HEK293T (cell line): Measurements from ENCODE around the gene SURF4.

ENCODE experiments used
- CTCF ChIA-PET: fragments of 350-600 bp; formaldehyde crosslinking; extraction: SDS; loops from one replicate; lab custom pipeline; 2021; ENCODE audit warnings: antibody characterized with exemption, inconsistent platforms; lab: Yijun Ruan, JAX
- POLR2A ChIA-PET: fragments of 350-600 bp; formaldehyde crosslinking; extraction: SDS; loops from one replicate; lab custom pipeline; 2020; ENCODE audit warnings: antibody characterized with exemption, inconsistent platforms; lab: Yijun Ruan, JAX
- DNase-seq: peaks from one replicate; pipeline ENCODE4 v3.0.0; 2012; ENCODE audit warnings: mixed read lengths; ENCODE audit errors: extremely low spot score
- ARNT ChIP-seq: fragments of 450-650 bp; IDR thresholded peaks from 2 replicates; pipeline ENCODE4 v1.6.1; 2017; ENCODE audit warnings: mild to moderate bottlenecking
- BHLHE40 ChIP-seq: fragments of 450-650 bp; IDR thresholded peaks from 2 replicates; pipeline ENCODE4 v1.6.1; 2016; ENCODE audit warnings: mild to moderate bottlenecking, moderate library complexity, borderline replicate concordance
- CTBP1 ChIP-seq: fragments of 450-650 bp; IDR thresholded peaks from 2 replicates; pipeline ENCODE4 v1.6.1; 2016; ENCODE audit warnings: borderline replicate concordance
- ELF4 ChIP-seq: fragments of 450-650 bp; IDR thresholded peaks from 2 replicates; pipeline ENCODE4 v1.6.1; 2017; ENCODE audit warnings: antibody characterized with exemption
- FOXA1 ChIP-seq: fragments of 450-650 bp; IDR thresholded peaks from 2 replicates; pipeline ENCODE4 v1.6.1; 2016; ENCODE audit warnings: mild to moderate bottlenecking
- FOXK2 ChIP-seq: fragments of 450-650 bp; IDR thresholded peaks from 2 replicates; pipeline ENCODE4 v1.6.1; 2016; ENCODE audit warnings: mild to moderate bottlenecking
- FOXM1 ChIP-seq: fragments of 450-650 bp; IDR thresholded peaks from 2 replicates; pipeline ENCODE4 v1.6.1; 2017; ENCODE audit warnings: mild to moderate bottlenecking, borderline replicate concordance
- HDGF ChIP-seq: fragments of 450-650 bp; IDR thresholded peaks from 2 replicates; pipeline ENCODE4 v1.6.1; 2017; ENCODE audit warnings: antibody characterized with exemption, borderline replicate concordance
- L3MBTL2 ChIP-seq: fragments of 450-650 bp; conservative IDR thresholded peaks from 2 replicates; pipeline ENCODE4 v1.6.1; 2016; ENCODE audit warnings: mild to moderate bottlenecking
- LEF1 ChIP-seq: fragments of 450-650 bp; IDR thresholded peaks from 2 replicates; pipeline ENCODE4 v1.6.1; 2017; ENCODE audit warnings: mild to moderate bottlenecking, borderline replicate concordance
- NFRKB ChIP-seq: fragments of 450-650 bp; IDR thresholded peaks from 2 replicates; pipeline ENCODE4 v1.6.1; 2016; ENCODE audit warnings: mild to moderate bottlenecking, moderate library complexity
- PKNOX1 ChIP-seq: fragments of 450-650 bp; IDR thresholded peaks from 2 replicates; pipeline ENCODE4 v1.6.1; 2016
- SP1 ChIP-seq: fragments of 450-650 bp; IDR thresholded peaks from 2 replicates; pipeline ENCODE4 v1.6.1; 2017
- SUZ12 ChIP-seq: fragments of 450-650 bp; IDR thresholded peaks from 2 replicates; pipeline ENCODE4 v1.6.1; 2016; ENCODE audit warnings: mild to moderate bottlenecking
- TARDBP ChIP-seq: fragments of 450-650 bp; IDR thresholded peaks from 2 replicates; pipeline ENCODE4 v1.6.1; 2016
- ZNF384 ChIP-seq: fragments of 450-650 bp; IDR thresholded peaks from 2 replicates; pipeline ENCODE4 v1.6.1; 2016

Gene SURF4

GRCh38 chr9:133355881-133356357 is 19.9 kb downstream of the SURF4 start:
- no peak for DNase-seq
- POLR2A ChIA-PET = interaction anchor here (0.7 to 3.0 kb wide), 11 partner anchors 8 to 135 kb away, joined by 3 to 20 read pairs (median 4); partner anchors contain the start of genes MED22, REXO4 and RPL7A
- TF ChIP-seq LEF1 = no peak
- no peak for TF ChIP-seq FOXM1
- no peak for TF ChIP-seq BHLHE40
- TF ChIP-seq CTBP1 = no peak
- TF ChIP-seq SUZ12 = no peak
- TF ChIP-seq SP1 = no peak
- TF ChIP-seq L3MBTL2 = no peak
- TF ChIP-seq HDGF = no peak
- TF ChIP-seq FOXK2 = no peak
- TF ChIP-seq ARNT = no peak
- no peak for TF ChIP-seq ELF4
- no peak for TF ChIP-seq PKNOX1
- TF ChIP-seq TARDBP = no peak
- TF ChIP-seq NFRKB = no peak
- TF ChIP-seq FOXA1 = no peak
- no peak for TF ChIP-seq ZNF384
- CTCF ChIA-PET = interaction anchor here (0.6 to 1.5 kb wide), 3 partner anchors 9 to 1989 kb away, joined by 3 to 4 read pairs (median 3); no protein-coding TSS in a partner anchor

- TF ChIP-seq HDGF = no peak
- no peak for TF ChIP-seq CTBP1
- TF ChIP-seq PKNOX1 = no peak
- TF ChIP-seq LEF1 = no peak
- TF ChIP-seq FOXA1 = no peak
- TF ChIP-seq ARNT = no peak
- TF ChIP-seq FOXK2 = no peak
- no peak for TF ChIP-seq ZNF384
- no peak for TF ChIP-seq NFRKB
- TF ChIP-seq BHLHE40 = no peak
- TF ChIP-seq FOXM1 = no peak
- DNase-seq = no peak
- CTCF ChIA-PET = interaction anchor here (1.5 kb wide), 1 partner anchor 13 kb away, joined by 4 read pairs; no protein-coding TSS in a partner anchor
- POLR2A ChIA-PET = interaction anchor here (1.3 to 3.0 kb wide), 4 partner anchors 8 to 25 kb away, joined by 3 to 12 read pairs (median 6); no protein-coding TSS in a partner anchor
These were observed 21.1 kb downstream of the SURF4 start for GRCh38 chr9:133354766-133355165.

GRCh38 chr9:133353548-133353947 is 22.3 kb downstream of the SURF4 start:
- CTCF ChIA-PET = no interaction called here
- DNase-seq = no peak
- POLR2A ChIA-PET = interaction anchor here (1.0 to 1.3 kb wide), 3 partner anchors 14 to 51 kb away, joined by 3 to 4 read pairs (median 3); no protein-coding TSS in a partner anchor
- no peak for TF ChIP-seq PKNOX1

- DNase-seq = no peak
- TF ChIP-seq PKNOX1 (no peak), CTBP1 (no peak), ELF4 (no peak), HDGF (no peak), NFRKB (no peak), ARNT (no peak), SUZ12 (no peak), ZNF384 (no peak), FOXA1 (no peak), FOXM1 (no peak), LEF1 (no peak), L3MBTL2 (no peak), BHLHE40 (no peak)
- ChIA-PET POLR2A (interaction anchor here (0.6 to 2.8 kb wide), 2 partner anchors 13 to 193 kb away, joined by 3 to 9 read pairs; no protein-coding TSS in a partner anchor), CTCF (no interaction called here)
These were observed 23.1 kb downstream of the SURF4 start for GRCh38 chr9:133352635-133353340.

- ChIA-PET CTCF (interaction anchor here (0.6 to 0.8 kb wide), 3 partner anchors 20 to 167 kb away, joined by 3 to 4 read pairs (median 3); no protein-coding TSS in a partner anchor), POLR2A (interaction anchor here (0.6 to 2.8 kb wide), 4 partner anchors 12 to 192 kb away, joined by 3 to 13 read pairs (median 6); partner anchors contain the start of gene STKLD1)
- TF ChIP-seq ARNT (no peak), NFRKB (no peak), HDGF (0 out of 2 replicates have a peak, but pooled peaks have one; percentile 48), PKNOX1 (no peak), TARDBP (no peak), ZNF384 (no peak), L3MBTL2 (0 out of 2 replicates have a peak, but pooled peaks have one; percentile 6)
- peak; percentile 57 for DNase-seq
These were observed 23.8 kb downstream of the SURF4 start for GRCh38 chr9:133351908-133352634.
